K562 (cell line): ENCODE results near the gene FBXO17. TPM values are rescaled to one million over a fixed set of nuclear protein-coding genes. Genes with fewer than 3 reads are reported as not detected.

Experiments
- ASH1L ChIP-seq: fragments of 450-650 bp; IDR thresholded peaks from 2 replicates; pipeline ENCODE4 v1.6.1; 2018; ENCODE audit warnings: borderline replicate concordance, mild to moderate bottlenecking, low read depth; ENCODE audit not compliant: partially characterized antibody
- ETV1 ChIP-seq: fragments of 450-650 bp; conservative IDR thresholded peaks from 2 replicates; pipeline ENCODE4 v1.6.1; 2016; ENCODE audit warnings: missing genetic modification characterization, control low read depth, low read depth, missing compliant biosample characterization
- EWSR1 ChIP-seq: fragments of 450-650 bp; IDR thresholded peaks from 2 replicates; pipeline ENCODE4 v1.6.1; 2018; ENCODE audit warnings: borderline replicate concordance, mild to moderate bottlenecking, low read depth, moderate library complexity; ENCODE audit not compliant: partially characterized antibody
- FOXJ2 ChIP-seq: fragments of 200-800 bp; sonication (Bioruptor generic); IDR thresholded peaks from 2 replicates; pipeline ENCODE4 v1.6.1; 2016; ENCODE audit warnings: missing genetic modification characterization, missing compliant biosample characterization
- HMG20A ChIP-seq: fragments of 450-650 bp; formaldehyde crosslinking; conservative IDR thresholded peaks from 2 replicates; pipeline ENCODE4 v1.4.0; 2020; ENCODE audit warnings: mild to moderate bottlenecking, mixed read lengths
- KAT8 ChIP-seq: fragments of 450-650 bp; IDR thresholded peaks from 2 replicates; pipeline ENCODE4 v1.6.1; 2016; ENCODE audit warnings: low read depth, mild to moderate bottlenecking
- KDM4B ChIP-seq, 2 experiments: fragments of 450-650 bp in 1 of 2; sonication (generic) in 1 of 2; IDR thresholded peaks; 2 replicates each; pipeline ENCODE4 v1.6.1; 2016 to 2017; ENCODE audit warnings: borderline replicate concordance in 2 of 2, antibody characterized with exemption in 1 of 2, low read depth in 1 of 2, mild to moderate bottlenecking in 1 of 2
- KLF16 ChIP-seq: IDR thresholded peaks from 2 replicates; pipeline ENCODE4 v1.6.1; 2016; ENCODE audit warnings: antibody characterized with exemption
- LARP7 ChIP-seq: fragments of 450-650 bp; IDR thresholded peaks from 2 replicates; pipeline ENCODE4 v1.6.1; 2016
- MCM7 ChIP-seq, 2 experiments: fragments of 450-650 bp; IDR thresholded peaks; 2 replicates each; pipeline ENCODE4 v1.6.1; 2016 to 2018
- NFYB ChIP-seq: IDR thresholded peaks from 2 replicates; pipeline ENCODE4 v1.6.1; 2011; ENCODE audit warnings: mild to moderate bottlenecking, moderate library complexity; ENCODE audit not compliant: insufficient read length; ENCODE audit errors: extremely low read depth
- RNF2 ChIP-seq: sonication (generic); IDR thresholded peaks from 2 replicates; pipeline ENCODE4 v1.6.1; 2016
- SRSF1 ChIP-seq: fragments of 200-400 bp; formaldehyde crosslinking; IDR thresholded peaks from 2 replicates; pipeline ENCODE4 v1.6.1; 2017; ENCODE audit warnings: mild to moderate bottlenecking, low read depth, low read length, moderate library complexity
- TCFL5 ChIP-seq: fragments of 250-450 bp; sonication (Bioruptor Pico); conservative IDR thresholded peaks from 2 replicates; pipeline ENCODE4 v1.6.1; 2021; ENCODE audit warnings: mild to moderate bottlenecking, moderate library complexity, matching md5 sums
- TOE1 ChIP-seq, 2 experiments: fragments of 450-650 bp in 1 of 2; sonication (generic) in 1 of 2; formaldehyde crosslinking in 1 of 2; IDR thresholded peaks; 2 replicates each; pipeline versions ENCODE4 v1.7.1 to v1.8.0; 2016 to 2022; ENCODE audit warnings: borderline replicate concordance in 2 of 2, mild to moderate bottlenecking in 2 of 2, antibody characterized with exemption in 1 of 2, inconsistent platforms in 1 of 2, low read depth in 1 of 2, missing genetic modification reagents in 1 of 2, moderate library complexity in 1 of 2
- ZNF830 ChIP-seq: fragments of 250-450 bp; sonication (Bioruptor Pico); IDR thresholded peaks from 2 replicates; pipeline ENCODE4 v1.5.0; 2021; ENCODE audit warnings: mild to moderate bottlenecking
- polyA plus RNA-seq, 8 experiments: library from polyadenylated mRNA; depleted of rRNA in 4 of 8; stranded (reverse) in 5 of 8; unstranded in 3 of 8; fragments of >200 nt; fragmentation: Nextera tagmentation in 2 of 8; fragmentation: Illumina TruSeq in 1 of 8; extraction: Ambion mirVana in 2 of 8; extraction: Trizol in 1 of 8; gene quantifications; 2 replicates each; pipeline versions ENCODE4 v1.2.1 to v1.2.3, GENCODE V29; 2011 to 2014; ENCODE audit warnings: inconsistent platforms in 1 of 8, missing spikeins in 1 of 8
- total RNA-seq, 7 experiments: library from RNA; depleted of rRNA in 6 of 7; stranded (reverse); fragments of >200 nt in 6 of 7; fragmentation: Illumina TruSeq in 2 of 7; extraction: Trizol in 2 of 7; gene quantifications; 2 replicates each; pipeline versions ENCODE4 v1.2.1 to v1.2.3, GENCODE V29; 2011 to 2021; ENCODE audit warnings: low replicate concordance in 1 of 7
- TF ChIP-seq, protein P1 (sequence below): fragments of 450-650 bp; IDR thresholded peaks from 2 replicates; pipeline ENCODE4 v1.6.1; 2016; ENCODE audit warnings: antibody characterized with exemption
- TF ChIP-seq, protein P2 (sequence below): fragments of 450-650 bp; formaldehyde crosslinking; IDR thresholded peaks from 2 replicates; pipeline ENCODE4 v1.4.0; 2020; ENCODE audit warnings: mild to moderate bottlenecking, mixed read lengths
- TF ChIP-seq, protein P3 (sequence below): fragments of 200-400 bp; formaldehyde crosslinking; IDR thresholded peaks from 2 replicates; pipeline ENCODE4 v1.6.1; 2017; ENCODE audit warnings: mild to moderate bottlenecking, low read depth, low read length, moderate library complexity
- TF ChIP-seq, protein P4 (sequence below), 2 experiments: fragments of 250-450 bp in 1 of 2; fragments of 450-650 bp in 1 of 2; sonication (Bioruptor Pico) in 1 of 2; IDR thresholded peaks; 2 replicates each; pipeline versions ENCODE4 v1.6.1 to v1.8.0; 2016 to 2021; ENCODE audit warnings: mild to moderate bottlenecking in 2 of 2, moderate library complexity in 2 of 2, missing compliant biosample characterization in 1 of 2, missing genetic modification characterization in 1 of 2

FBXO17 gene
- total and polyA plus RNA-seq, 9 of the 15 experiments (the other 6 are each of a cell fraction or from before 2014, with no cell fraction given): 4.1 to 27.1 (median 19.0) TPM

DNA sequence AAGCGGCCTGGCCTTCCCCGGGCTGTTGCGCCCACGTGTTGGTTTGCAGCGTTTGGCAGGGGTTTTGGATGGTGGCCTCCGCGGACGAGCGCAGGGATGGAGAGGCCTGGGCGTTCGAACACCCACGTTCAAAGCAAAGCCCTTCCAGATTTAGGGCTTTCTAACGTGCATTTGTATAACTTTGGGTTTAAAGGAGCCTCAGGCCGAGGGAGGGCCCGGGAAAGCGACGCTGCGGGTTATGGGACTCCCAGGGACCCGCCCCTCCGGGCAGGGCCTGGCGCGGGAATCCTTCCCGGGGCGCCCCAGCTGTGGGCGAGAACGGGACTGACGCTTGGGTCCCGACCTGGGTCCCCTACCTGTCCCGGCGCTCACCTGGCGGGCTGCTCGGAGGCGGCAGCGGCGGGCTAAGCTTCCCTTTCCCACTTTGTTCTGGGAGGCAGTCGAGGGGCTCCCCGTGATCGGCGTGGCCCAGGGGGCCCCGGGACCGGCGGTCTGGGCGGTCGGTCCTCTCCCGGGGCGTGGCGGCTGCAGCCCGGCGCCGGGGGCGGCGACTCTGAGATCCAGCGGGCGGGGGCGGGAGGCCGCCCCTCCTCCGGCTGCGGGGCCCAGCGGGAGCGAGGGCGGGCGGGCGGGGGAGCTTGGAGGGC, at the start of gene FBXO17 (continued):
- TF ChIP-seq TOE1 (IDR thresholded peaks at IDR 0.05; ENCODE audit: borderline replicate concordance) (no peak), TOE1 (CRISPR knock-in tag; IDR thresholded peaks at IDR 0.05; ENCODE audit: borderline replicate concordance, low read depth) (no peak), RNF2 (no peak), ASH1L (no peak), KAT8 (no peak), KLF16 (no peak), FOXJ2 (tag) (no peak), MCM7 (IDR thresholded peaks at IDR 0.05) (no peak), ETV1 (tag) (no peak; the same call in 1 of the 2 replicates), KDM4B (IDR thresholded peaks at IDR 0.05; ENCODE audit: borderline replicate concordance in 2 of 2, low read depth in 1 of 2) (no peak), EWSR1 (no peak), LARP7 (no peak), NFYB (no peak), TCFL5 (CRISPR knock-in tag) (no peak), SRSF1 (no peak), ZNF830 (CRISPR knock-in tag) (no peak), HMG20A (no peak)
- TF ChIP-seq, protein P1, sequence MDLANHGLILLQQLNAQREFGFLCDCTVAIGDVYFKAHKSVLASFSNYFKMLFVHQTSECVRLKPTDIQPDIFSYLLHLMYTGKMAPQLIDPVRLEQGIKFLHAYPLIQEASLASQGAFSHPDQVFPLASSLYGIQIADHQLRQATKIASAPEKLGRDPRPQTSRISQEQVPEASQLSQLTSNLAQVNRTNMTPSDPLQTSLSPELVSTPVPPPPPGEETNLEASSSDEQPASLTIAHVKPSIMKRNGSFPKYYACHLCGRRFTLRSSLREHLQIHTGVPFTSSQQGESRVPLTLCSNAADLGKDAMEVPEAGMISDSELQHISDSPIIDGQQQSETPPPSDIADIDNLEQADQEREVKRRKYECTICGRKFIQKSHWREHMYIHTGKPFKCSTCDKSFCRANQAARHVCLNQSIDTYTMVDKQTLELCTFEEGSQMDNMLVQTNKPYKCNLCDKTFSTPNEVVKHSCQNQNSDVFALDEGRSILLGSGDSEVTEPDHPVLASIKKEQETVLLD: no peak
- TF ChIP-seq, protein P2, sequence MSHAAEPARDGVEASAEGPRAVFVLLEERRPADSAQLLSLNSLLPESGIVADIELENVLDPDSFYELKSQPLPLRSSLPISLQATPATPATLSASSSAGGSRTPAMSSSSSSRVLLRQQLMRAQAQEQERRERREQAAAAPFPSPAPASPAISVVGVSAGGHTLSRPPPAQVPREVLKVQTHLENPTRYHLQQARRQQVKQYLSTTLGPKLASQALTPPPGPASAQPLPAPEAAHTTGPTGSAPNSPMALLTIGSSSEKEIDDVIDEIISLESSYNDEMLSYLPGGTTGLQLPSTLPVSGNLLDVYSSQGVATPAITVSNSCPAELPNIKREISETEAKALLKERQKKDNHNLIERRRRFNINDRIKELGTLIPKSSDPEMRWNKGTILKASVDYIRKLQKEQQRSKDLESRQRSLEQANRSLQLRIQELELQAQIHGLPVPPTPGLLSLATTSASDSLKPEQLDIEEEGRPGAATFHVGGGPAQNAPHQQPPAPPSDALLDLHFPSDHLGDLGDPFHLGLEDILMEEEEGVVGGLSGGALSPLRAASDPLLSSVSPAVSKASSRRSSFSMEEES (CRISPR knock-in tag): no peak
- TF ChIP-seq, protein P3, sequence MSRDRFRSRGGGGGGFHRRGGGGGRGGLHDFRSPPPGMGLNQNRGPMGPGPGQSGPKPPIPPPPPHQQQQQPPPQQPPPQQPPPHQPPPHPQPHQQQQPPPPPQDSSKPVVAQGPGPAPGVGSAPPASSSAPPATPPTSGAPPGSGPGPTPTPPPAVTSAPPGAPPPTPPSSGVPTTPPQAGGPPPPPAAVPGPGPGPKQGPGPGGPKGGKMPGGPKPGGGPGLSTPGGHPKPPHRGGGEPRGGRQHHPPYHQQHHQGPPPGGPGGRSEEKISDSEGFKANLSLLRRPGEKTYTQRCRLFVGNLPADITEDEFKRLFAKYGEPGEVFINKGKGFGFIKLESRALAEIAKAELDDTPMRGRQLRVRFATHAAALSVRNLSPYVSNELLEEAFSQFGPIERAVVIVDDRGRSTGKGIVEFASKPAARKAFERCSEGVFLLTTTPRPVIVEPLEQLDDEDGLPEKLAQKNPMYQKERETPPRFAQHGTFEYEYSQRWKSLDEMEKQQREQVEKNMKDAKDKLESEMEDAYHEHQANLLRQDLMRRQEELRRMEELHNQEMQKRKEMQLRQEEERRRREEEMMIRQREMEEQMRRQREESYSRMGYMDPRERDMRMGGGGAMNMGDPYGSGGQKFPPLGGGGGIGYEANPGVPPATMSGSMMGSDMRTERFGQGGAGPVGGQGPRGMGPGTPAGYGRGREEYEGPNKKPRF: no peak
- TF ChIP-seq, protein P4, sequence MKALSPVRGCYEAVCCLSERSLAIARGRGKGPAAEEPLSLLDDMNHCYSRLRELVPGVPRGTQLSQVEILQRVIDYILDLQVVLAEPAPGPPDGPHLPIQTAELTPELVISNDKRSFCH (CRISPR knock-in tag; IDR thresholded peaks at IDR 0.05): no peak
- TF ChIP-seq, protein P4 (tag; IDR thresholded peaks at IDR 0.05): no peak; the same call in 1 of the 2 replicates
